Measurements from ENCODE around the gene STAT2. TPM values are rescaled to one million over a fixed set of nuclear protein-coding genes. Genes with fewer than 3 reads are reported as not detected.
"Not testable (repeated sequence)": the region's sequence is repeated elsewhere in the genome, so short reads cannot be mapped to it uniquely, and the experiment has no call there.

Gene STAT2
- polyA plus RNA-seq, 3 donors, result 109 to 251 (median 142) TPM

DNA sequence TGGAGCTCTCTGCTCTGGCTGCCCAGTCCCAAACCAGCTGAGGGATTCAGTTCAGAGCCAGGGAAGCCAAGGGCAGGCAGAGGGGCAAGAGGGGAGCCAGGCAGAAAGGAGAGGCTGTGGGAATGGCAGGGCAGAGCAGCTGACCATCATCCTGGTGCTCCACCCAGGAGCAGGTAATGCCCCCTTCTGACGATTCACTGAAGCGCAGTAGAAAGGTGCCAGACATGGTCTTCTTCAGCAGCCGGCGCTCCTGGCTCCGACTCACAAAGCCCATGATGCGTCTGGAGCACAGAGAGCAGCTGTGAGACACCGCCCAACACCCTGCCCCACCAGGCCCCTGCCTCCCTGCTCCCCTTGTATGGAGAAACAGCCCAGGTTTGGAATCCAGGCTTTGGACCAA is 13.2 kb downstream of the STAT2 start:
- Histone ChIP-seq H3K4me2 (replicated peaks; ENCODE audit: extremely low read depth, low read length, poor library complexity, severe bottlenecking) (no peak overlapping the region), H3K4me1 (ENCODE audit: control insufficient read depth in 1 of 2, insufficient read depth in 2 of 2, low read length in 2 of 2) (no peaks in the 10 kb centered on the region), H4K20me1 (ENCODE audit: insufficient read depth, low read length) (peaks cover 37% of the 10 kb centered on the region), H3K36me3 (replicated peaks in 1 of 2; ENCODE audit: control insufficient read depth in 1 of 2, insufficient read depth in 2 of 2, low read length in 2 of 2) (peaks cover 90 to 98% of the 10 kb centered on the region in 2 donors), H3K27ac (ENCODE audit: low read depth in 1 of 2, low read length in 2 of 2) (peak overlapping the region in 1 of 2 donors; percentile 31), H2AFZ (ENCODE audit: insufficient read depth, low read depth, low read length, poor library complexity, severe bottlenecking) (no peak overlapping the region), H3K9ac (ENCODE audit: insufficient read depth, low read length, poor library complexity, severe bottlenecking) (no peak overlapping the region), H3K4me3 (replicated peaks in 1 of 3; ENCODE audit: low read depth in 2 of 3, low read length in 3 of 3) (no peak overlapping the region), H3K27me3 (ENCODE audit: control insufficient read depth in 2 of 2, insufficient read depth in 2 of 2, low read length in 2 of 2) (no peaks in the 10 kb centered on the region), H3K79me2 (ENCODE audit: insufficient read depth, low read length) (no peaks in the 10 kb centered on the region), H3K9me3 (replicated peaks in 1 of 2; ENCODE audit: control insufficient read depth in 1 of 2, insufficient read depth in 1 of 2, low read length in 2 of 2) (no peaks in the 10 kb centered on the region)
- Mint-ChIP-seq H3K9me3 (no peaks in the 10 kb centered on the region), H3K27me3 (ENCODE audit: low read depth in 3 of 3) (no peaks in the 10 kb centered on the region), H3K27ac (peak overlapping the region in 5 of 7 donors; percentile 7 to 87 (median 51)), H3K4me3 (no peak overlapping the region), H3K36me3 (peaks cover 85 to 100% of the 10 kb centered on the region in 2 donors), H3K4me1 (no peaks in the 10 kb centered on the region)
- no peak for TF ChIP-seq CTCF (IDR thresholded peaks at IDR 0.05)
- peak in 1 of 3 donors; percentile 35 for DNase-seq
- intact Hi-C loops (cut with micrococcal nuclease), result no loop called here
- 90% methylated on average over 6 of the region's 7 CpGs for WGBS (ENCODE audit: insufficient coverage)

DNA sequence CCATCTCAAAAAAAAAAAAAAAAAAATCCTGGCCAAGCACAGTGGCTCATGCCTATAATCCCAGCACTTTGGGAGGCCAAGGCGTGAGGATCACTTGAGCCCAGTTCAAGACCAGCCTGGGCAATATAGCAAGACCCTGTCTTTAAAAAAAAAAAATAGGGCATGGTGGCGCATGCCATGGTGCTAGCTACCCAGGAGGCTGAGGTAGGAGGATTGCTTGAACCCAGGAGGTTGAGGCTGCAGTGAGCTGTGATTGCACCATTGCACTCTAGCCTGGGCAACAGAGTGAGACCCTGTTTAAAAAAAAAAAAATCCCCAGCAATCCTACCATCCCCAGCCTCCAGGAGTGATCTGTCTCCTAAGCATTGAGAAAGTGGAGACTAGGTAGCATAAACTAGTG is 17.6 kb downstream of the STAT2 start:
- DNase-seq; H3K27me3 ChIP-seq (ENCODE audit: control insufficient read depth in 2 of 2, insufficient read depth in 2 of 2, low read length in 2 of 2); H3K79me2 ChIP-seq (ENCODE audit: insufficient read depth, low read length); H2AFZ ChIP-seq (ENCODE audit: insufficient read depth, low read depth, low read length, poor library complexity, severe bottlenecking); H3K4me3 Mint-ChIP-seq; intact Hi-C loops (cut with micrococcal nuclease); H3K4me2 ChIP-seq (replicated peaks; ENCODE audit: extremely low read depth, low read length, poor library complexity, severe bottlenecking); H3K27ac ChIP-seq (ENCODE audit: low read depth in 1 of 2, low read length in 2 of 2); H3K9me3 Mint-ChIP-seq; H3K27me3 Mint-ChIP-seq (ENCODE audit: low read depth in 3 of 3); H3K9ac ChIP-seq (ENCODE audit: insufficient read depth, low read length, poor library complexity, severe bottlenecking); H3K9me3 ChIP-seq (replicated peaks in 1 of 2; ENCODE audit: control insufficient read depth in 1 of 2, insufficient read depth in 1 of 2, low read length in 2 of 2); H3K4me3 ChIP-seq (replicated peaks in 1 of 3; ENCODE audit: low read depth in 2 of 3, low read length in 3 of 3): not testable (repeated sequence)
- Mint-ChIP-seq H3K4me1 (peaks cover 28% of the 10 kb centered on the region), H3K27ac (peak overlapping the region in 1 of 7 donors; percentile 69), H3K36me3 (peaks cover 50 to 68% of the 10 kb centered on the region in 2 donors)
- 100% methylated on average over 1 of the region's 2 CpGs for WGBS (ENCODE audit: insufficient coverage)
- H4K20me1 ChIP-seq (ENCODE audit: insufficient read depth, low read length), result peaks cover 22% of the 10 kb centered on the region
- H3K4me1 ChIP-seq (ENCODE audit: control insufficient read depth in 1 of 2, insufficient read depth in 2 of 2, low read length in 2 of 2), result peaks cover 27% of the 10 kb centered on the region in 2 donors
- H3K36me3 ChIP-seq (replicated peaks in 1 of 2; ENCODE audit: control insufficient read depth in 1 of 2, insufficient read depth in 2 of 2, low read length in 2 of 2), result peaks cover 56 to 63% of the 10 kb centered on the region in 2 donors
